Stimulated activated naive CD8-positive, alpha-beta T cell treated with anti-CD3 and anti-CD28 coated beads, Interleukin-15, amount 100 ng/mL, for 72 hours (primary cell): ENCODE measurements around the gene MYBPC3.
A peak's percentile ranks its signal among the peaks of the same experiment; 100 is the strongest.
"Not testable (repeated sequence)": the region's sequence is repeated elsewhere in the genome, so short reads cannot be mapped to it uniquely, and the experiment has no call there.

Source experiments
- ATAC-seq: fragments of 150-1000 bp; cut with Tn5 transposase; 2 replicates; pipeline ENCODE4 v1.10.0; 2021; ENCODE audit warnings: mild to moderate bottlenecking, moderate library complexity
- DNase-seq, 2 donors: peaks; one replicate each; pipeline ENCODE4 v3.0.0; 2021 to 2022
- H3K27ac Mint-ChIP-seq, 2 donors: one replicate each; pipeline ENCODE4 v1.8.0; 2022; ENCODE audit warnings: mild to moderate bottlenecking in 2 of 2, mixed read lengths in 2 of 2, moderate library complexity in 2 of 2
- H3K27me3 Mint-ChIP-seq: one replicate; pipeline ENCODE4 v1.8.0; 2022; ENCODE audit warnings: mixed read lengths
- H3K4me1 Mint-ChIP-seq: one replicate; pipeline ENCODE4 v1.8.0; 2022; ENCODE audit warnings: mild to moderate bottlenecking, mixed read lengths
- H3K4me3 Mint-ChIP-seq, 2 donors: one replicate each; pipeline ENCODE4 v1.8.0; 2022; ENCODE audit warnings: mild to moderate bottlenecking in 2 of 2, mixed read lengths in 2 of 2, moderate library complexity in 1 of 2
- H3K9me3 Mint-ChIP-seq, 2 donors: one replicate each; pipeline ENCODE4 v1.8.0; 2022; ENCODE audit warnings: mixed read lengths in 2 of 2

MYBPC3 gene

GRCh38 chr11:47328449-47329390 lies 23.8 kb downstream of the MYBPC3 start:
- ATAC-seq (no peak), DNase-seq (no peak)
- H3K9me3 Mint-ChIP-seq = no peaks in the 10 kb centered on the region
- no peak overlapping the region for H3K4me3 Mint-ChIP-seq
- H3K27ac Mint-ChIP-seq = peak overlapping the region in 1 of 2 donors; percentile 45
- H3K27me3 Mint-ChIP-seq = no peaks in the 10 kb centered on the region
- H3K4me1 Mint-ChIP-seq = no peaks in the 10 kb centered on the region

- Mint-ChIP-seq H3K27ac (peak overlapping the region; percentile 52 to 91), H3K27me3 (no peaks in the 10 kb centered on the region), H3K9me3 (no peaks in the 10 kb centered on the region), H3K4me1 (no peaks in the 10 kb centered on the region), H3K4me3 (no peak overlapping the region)
- no peak for ATAC-seq
- no peak for DNase-seq
These were observed 24.6 kb downstream of the MYBPC3 start for GRCh38 chr11:47327949-47328348.

- Mint-ChIP-seq H3K27me3 (no peaks in the 10 kb centered on the region), H3K9me3 (no peaks in the 10 kb centered on the region), H3K4me3 (no peak overlapping the region), H3K4me1 (no peaks in the 10 kb centered on the region), H3K27ac (peak overlapping the region in 1 of 2 donors; percentile 22)
- ATAC-seq (no peak), DNase-seq (no peak)
These were observed 25.5 kb downstream of the MYBPC3 start for GRCh38 chr11:47327025-47327424.

GRCh38 chr11:47326198-47326597 lies 26.3 kb downstream of the MYBPC3 start:
- DNase-seq = no peak
- ATAC-seq = no peak
- H3K27me3 Mint-ChIP-seq = no peaks in the 10 kb centered on the region
- H3K9me3 Mint-ChIP-seq = no peaks in the 10 kb centered on the region
- no peaks in the 10 kb centered on the region for H3K4me1 Mint-ChIP-seq
- H3K4me3 Mint-ChIP-seq = no peak overlapping the region
- H3K27ac Mint-ChIP-seq = peak overlapping the region in 1 of 2 donors; percentile 51

GRCh38 chr11:47325271-47326041 lies 27.0 kb downstream of the MYBPC3 start:
- no peaks in the 10 kb centered on the region for H3K27me3 Mint-ChIP-seq
- H3K27ac Mint-ChIP-seq = peak overlapping the region in 1 of 2 donors; percentile 62
- no peaks in the 10 kb centered on the region for H3K9me3 Mint-ChIP-seq
- no peak for DNase-seq
- ATAC-seq = no peak
- no peak overlapping the region for H3K4me3 Mint-ChIP-seq
- no peaks in the 10 kb centered on the region for H3K4me1 Mint-ChIP-seq

GRCh38 chr11:47324520-47324919 lies 28.0 kb downstream of the MYBPC3 start:
- H3K4me1 Mint-ChIP-seq = no peaks in the 10 kb centered on the region
- H3K27ac Mint-ChIP-seq = peak overlapping the region in 1 of 2 donors; percentile 30
- H3K4me3 Mint-ChIP-seq = no peak overlapping the region
- no peak for ATAC-seq
- no peaks in the 10 kb centered on the region for H3K9me3 Mint-ChIP-seq
- DNase-seq = no peak
- no peaks in the 10 kb centered on the region for H3K27me3 Mint-ChIP-seq

- Mint-ChIP-seq H3K9me3 (no peaks in the 10 kb centered on the region), H3K27ac (no peak overlapping the region), H3K4me3 (no peak overlapping the region), H3K4me1 (no peaks in the 10 kb centered on the region), H3K27me3 (no peaks in the 10 kb centered on the region)
- no peak for DNase-seq
- ATAC-seq = no peak
These were observed 34.3 kb downstream of the MYBPC3 start for GRCh38 chr11:47318166-47318565.

- DNase-seq (no peak), ATAC-seq (peak; percentile 75)
- H3K4me3 Mint-ChIP-seq = no peak overlapping the region
- H3K4me1 Mint-ChIP-seq = no peaks in the 10 kb centered on the region
- no peaks in the 10 kb centered on the region for H3K27me3 Mint-ChIP-seq
- H3K9me3 Mint-ChIP-seq = no peaks in the 10 kb centered on the region
- H3K27ac Mint-ChIP-seq = peak overlapping the region in 1 of 2 donors; percentile 19
These were observed 35.3 kb downstream of the MYBPC3 start for GRCh38 chr11:47317064-47317828.

- H3K27ac Mint-ChIP-seq = peak overlapping the region; percentile 60 to 81
- H3K9me3 Mint-ChIP-seq, ATAC-seq, DNase-seq, H3K4me3 Mint-ChIP-seq, H3K4me1 Mint-ChIP-seq, H3K27me3 Mint-ChIP-seq: not testable (repeated sequence)
These were observed 36.0 kb downstream of the MYBPC3 start for GRCh38 chr11:47316501-47316900.

GRCh38 chr11:47314992-47315391 lies 37.5 kb downstream of the MYBPC3 start:
- Mint-ChIP-seq H3K9me3 (no peaks in the 10 kb centered on the region), H3K4me3 (no peak overlapping the region), H3K27ac (no peak overlapping the region), H3K4me1 (no peaks in the 10 kb centered on the region), H3K27me3 (no peaks in the 10 kb centered on the region)
- no peak for DNase-seq
- no peak for ATAC-seq

GRCh38 chr11:47308050-47308823 lies 44.3 kb downstream of the MYBPC3 start:
- H3K27me3 Mint-ChIP-seq = no peaks in the 10 kb centered on the region
- H3K4me1 Mint-ChIP-seq = no peaks in the 10 kb centered on the region
- DNase-seq (no peak), ATAC-seq (no peak)
- no peak overlapping the region for H3K4me3 Mint-ChIP-seq
- H3K27ac Mint-ChIP-seq = no peak overlapping the region
- no peaks in the 10 kb centered on the region for H3K9me3 Mint-ChIP-seq

- Mint-ChIP-seq H3K9me3 (peaks cover 8 to 9% of the 10 kb centered on the region in 2 donors), H3K4me1 (peaks cover 14% of the 10 kb centered on the region), H3K27me3 (no peaks in the 10 kb centered on the region), H3K4me3 (no peak overlapping the region), H3K27ac (peak overlapping the region in 1 of 2 donors; percentile 5)
- no peak for DNase-seq
- no peak for ATAC-seq
These were observed 46.0 kb downstream of the MYBPC3 start for GRCh38 chr11:47306484-47306844.

GRCh38 chr11:47305734-47306483 lies 46.6 kb downstream of the MYBPC3 start:
- H3K9me3 Mint-ChIP-seq = peaks cover 8 to 12% of the 10 kb centered on the region in 2 donors
- H3K27ac Mint-ChIP-seq = peak overlapping the region in 1 of 2 donors; percentile 63
- H3K27me3 Mint-ChIP-seq = no peaks in the 10 kb centered on the region
- DNase-seq = no peak
- peaks cover 18% of the 10 kb centered on the region for H3K4me1 Mint-ChIP-seq
- H3K4me3 Mint-ChIP-seq = no peak overlapping the region
- ATAC-seq = no peak

GRCh38 chr11:47302853-47303252 lies 49.6 kb downstream of the MYBPC3 start:
- DNase-seq = no peak
- Mint-ChIP-seq H3K27ac (peak overlapping the region in 1 of 2 donors; percentile 59), H3K4me3 (no peak overlapping the region), H3K9me3 (peaks cover 8 to 12% of the 10 kb centered on the region in 2 donors), H3K4me1 (peaks cover 18% of the 10 kb centered on the region), H3K27me3 (no peaks in the 10 kb centered on the region)
- no peak for ATAC-seq
